ENCODE results near the gene DGKI.

- no peak for TF ChIP-seq POLR2AphosphoS5 (IDR thresholded peaks at IDR 0.05; ENCODE audit: low read depth, low read length)
- no peak for TF ChIP-seq EZH2phosphoT487 (IDR thresholded peaks at IDR 0.05; ENCODE audit: borderline replicate concordance)
Measured at GRCh38 chr7:137404660-137405317, 442.0 kb downstream of the DGKI start.

All from HCT116 (cell line).